C4-2B (cell line): ENCODE results near the gene APPL2.

Source experiments
- ZFX ChIP-seq: fragments of 450-650 bp; IDR thresholded peaks from 2 replicates; pipeline ENCODE4 v1.6.1; 2017
- TF ChIP-seq, protein P1 (sequence below): fragments of 450-650 bp; conservative IDR thresholded peaks from 2 replicates; pipeline ENCODE4 v1.5.1; 2017; ENCODE audit warnings: mild to moderate bottlenecking

GRCh38 chr12:105233041-105233905 is 2.7 kb downstream of the APPL2 start:
- TF ChIP-seq, protein P1, sequence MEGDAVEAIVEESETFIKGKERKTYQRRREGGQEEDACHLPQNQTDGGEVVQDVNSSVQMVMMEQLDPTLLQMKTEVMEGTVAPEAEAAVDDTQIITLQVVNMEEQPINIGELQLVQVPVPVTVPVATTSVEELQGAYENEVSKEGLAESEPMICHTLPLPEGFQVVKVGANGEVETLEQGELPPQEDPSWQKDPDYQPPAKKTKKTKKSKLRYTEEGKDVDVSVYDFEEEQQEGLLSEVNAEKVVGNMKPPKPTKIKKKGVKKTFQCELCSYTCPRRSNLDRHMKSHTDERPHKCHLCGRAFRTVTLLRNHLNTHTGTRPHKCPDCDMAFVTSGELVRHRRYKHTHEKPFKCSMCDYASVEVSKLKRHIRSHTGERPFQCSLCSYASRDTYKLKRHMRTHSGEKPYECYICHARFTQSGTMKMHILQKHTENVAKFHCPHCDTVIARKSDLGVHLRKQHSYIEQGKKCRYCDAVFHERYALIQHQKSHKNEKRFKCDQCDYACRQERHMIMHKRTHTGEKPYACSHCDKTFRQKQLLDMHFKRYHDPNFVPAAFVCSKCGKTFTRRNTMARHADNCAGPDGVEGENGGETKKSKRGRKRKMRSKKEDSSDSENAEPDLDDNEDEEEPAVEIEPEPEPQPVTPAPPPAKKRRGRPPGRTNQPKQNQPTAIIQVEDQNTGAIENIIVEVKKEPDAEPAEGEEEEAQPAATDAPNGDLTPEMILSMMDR, result no peak
- no peak for TF ChIP-seq ZFX
